ENCODE data around the gene TAMM41.

The TAMM41 gene

DNA sequence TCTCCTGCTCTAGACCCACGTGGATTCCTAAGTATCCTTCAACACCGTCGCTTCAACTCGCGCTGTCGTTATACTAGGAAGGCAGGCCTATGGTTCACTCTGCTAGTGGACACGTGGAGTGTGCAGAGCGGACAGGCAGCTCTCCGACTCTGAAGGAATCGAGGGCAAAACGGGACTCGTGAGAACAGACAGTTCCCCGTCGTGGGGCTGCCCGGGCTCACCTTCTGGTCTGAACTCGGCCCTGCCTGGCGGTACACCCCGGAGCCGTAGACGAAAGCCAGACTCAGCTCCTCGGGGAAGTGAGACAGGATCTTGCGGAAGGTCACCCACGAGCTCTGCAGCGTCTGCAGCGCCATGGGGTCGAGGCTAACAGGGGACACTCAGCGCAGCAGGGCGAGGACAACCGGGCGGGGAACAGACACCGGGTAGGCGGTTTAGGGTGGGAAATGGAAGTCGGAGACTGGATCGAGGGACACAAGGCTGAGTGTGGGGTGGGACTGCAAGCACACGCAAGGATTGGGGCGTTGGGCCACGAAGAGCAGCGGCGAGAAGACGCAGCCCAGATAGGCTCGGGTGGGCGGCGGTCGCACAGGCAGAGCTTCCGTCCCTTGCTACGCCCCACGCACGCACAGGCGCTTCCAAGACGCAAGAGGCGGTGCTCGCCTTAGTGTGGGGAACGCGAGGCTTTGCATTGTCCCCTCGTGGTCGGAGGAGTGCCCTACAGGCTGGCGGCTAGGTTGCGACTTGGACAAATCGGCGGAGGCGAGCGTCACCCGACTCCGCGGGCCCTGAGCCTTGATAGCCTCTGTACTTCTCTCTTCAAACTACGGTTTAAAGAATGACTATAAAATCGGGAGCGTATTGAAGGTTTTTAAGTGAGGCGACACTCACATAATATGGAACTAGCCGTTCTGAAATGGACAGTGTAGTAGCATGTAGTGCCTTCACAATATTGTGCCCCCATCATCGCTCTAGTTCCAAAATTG lies at the start of gene TAMM41 (continued):
- TF ChIP-seq MZF1 (tag by site-specific recombination; IDR thresholded peaks at IDR 0.05; ENCODE audit: borderline replicate concordance) (no peak; the same call in 1 of the 2 replicates), ZSCAN16 (tag by site-specific recombination; IDR thresholded peaks at IDR 0.05) (0 out of 2 replicates have a peak, but pooled peaks have one; percentile 17), ZNF701 (tag by site-specific recombination; IDR thresholded peaks at IDR 0.05) (no peak), SP7 (tag by site-specific recombination; IDR thresholded peaks at IDR 0.05) (peak; percentile 82), ZNF791 (tag by site-specific recombination; IDR thresholded peaks at IDR 0.05) (no peak), ZBTB7A (tag by site-specific recombination; IDR thresholded peaks at IDR 0.05; ENCODE audit: low read depth) (peak; percentile 90), SETDB1 (IDR thresholded peaks at IDR 0.05; ENCODE audit: insufficient read length, low read length) (no peak), ZNF311 (tag by site-specific recombination; IDR thresholded peaks at IDR 0.05; ENCODE audit: borderline replicate concordance) (no peak), ZNF830 (tag by site-specific recombination; IDR thresholded peaks at IDR 0.05; ENCODE audit: low read depth) (no peak), ZNF707 (tag by site-specific recombination; IDR thresholded peaks at IDR 0.05) (no peak; the same call in 1 of the 2 replicates), ZNF48 (tag by site-specific recombination; IDR thresholded peaks at IDR 0.05) (no peak), ZNF473 (tag by site-specific recombination; IDR thresholded peaks at IDR 0.05) (no peak), ZNF777 (tag by site-specific recombination; IDR thresholded peaks at IDR 0.05; ENCODE audit: borderline replicate concordance) (peak; percentile 82; the same call in 1 of the 2 replicates), ZNF266 (tag by site-specific recombination; IDR thresholded peaks at IDR 0.05; ENCODE audit: low read depth) (no peak), YY2 (tag by site-specific recombination; IDR thresholded peaks at IDR 0.05) (peak; percentile 67), OVOL3 (tag by site-specific recombination; IDR thresholded peaks at IDR 0.05) (0 out of 2 replicates have a peak, but pooled peaks have one; percentile 17), ZNF350 (tag by site-specific recombination; IDR thresholded peaks at IDR 0.05) (no peak), ZNF302 (tag by site-specific recombination; IDR thresholded peaks at IDR 0.05; ENCODE audit: low read depth) (no peak), ZNF354C (tag by site-specific recombination; IDR thresholded peaks at IDR 0.05; ENCODE audit: borderline replicate concordance, low read depth) (no peak), KLF9 (tag by site-specific recombination; IDR thresholded peaks at IDR 0.05; ENCODE audit: low read depth) (peak; percentile 94), KLF10 (tag by site-specific recombination; IDR thresholded peaks at IDR 0.05) (peak; percentile 38; the same call in 1 of the 2 replicates), ZNF514 (tag by site-specific recombination; IDR thresholded peaks at IDR 0.05) (no peak), HOXC10 (CRISPR knock-in tag; IDR thresholded peaks at IDR 0.05) (no peak), ZNF837 (tag by site-specific recombination; IDR thresholded peaks at IDR 0.05) (peak; percentile 53; the same call in 1 of the 2 replicates)
- TF ChIP-seq, protein P1, sequence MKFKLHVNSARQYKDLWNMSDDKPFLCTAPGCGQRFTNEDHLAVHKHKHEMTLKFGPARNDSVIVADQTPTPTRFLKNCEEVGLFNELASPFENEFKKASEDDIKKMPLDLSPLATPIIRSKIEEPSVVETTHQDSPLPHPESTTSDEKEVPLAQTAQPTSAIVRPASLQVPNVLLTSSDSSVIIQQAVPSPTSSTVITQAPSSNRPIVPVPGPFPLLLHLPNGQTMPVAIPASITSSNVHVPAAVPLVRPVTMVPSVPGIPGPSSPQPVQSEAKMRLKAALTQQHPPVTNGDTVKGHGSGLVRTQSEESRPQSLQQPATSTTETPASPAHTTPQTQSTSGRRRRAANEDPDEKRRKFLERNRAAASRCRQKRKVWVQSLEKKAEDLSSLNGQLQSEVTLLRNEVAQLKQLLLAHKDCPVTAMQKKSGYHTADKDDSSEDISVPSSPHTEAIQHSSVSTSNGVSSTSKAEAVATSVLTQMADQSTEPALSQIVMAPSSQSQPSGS (tag by site-specific recombination; IDR thresholded peaks at IDR 0.05; ENCODE audit: low read depth), result no peak
- TF ChIP-seq, protein P2, sequence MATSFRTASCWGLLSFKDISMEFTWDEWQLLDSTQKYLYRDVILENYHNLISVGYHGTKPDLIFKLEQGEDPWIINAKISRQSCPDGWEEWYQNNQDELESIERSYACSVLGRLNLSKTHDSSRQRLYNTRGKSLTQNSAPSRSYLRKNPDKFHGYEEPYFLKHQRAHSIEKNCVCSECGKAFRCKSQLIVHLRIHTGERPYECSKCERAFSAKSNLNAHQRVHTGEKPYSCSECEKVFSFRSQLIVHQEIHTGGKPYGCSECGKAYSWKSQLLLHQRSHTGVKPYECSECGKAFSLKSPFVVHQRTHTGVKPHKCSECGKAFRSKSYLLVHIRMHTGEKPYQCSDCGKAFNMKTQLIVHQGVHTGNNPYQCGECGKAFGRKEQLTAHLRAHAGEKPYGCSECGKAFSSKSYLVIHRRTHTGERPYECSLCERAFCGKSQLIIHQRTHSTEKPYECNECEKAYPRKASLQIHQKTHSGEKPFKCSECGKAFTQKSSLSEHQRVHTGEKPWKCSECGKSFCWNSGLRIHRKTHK (tag by site-specific recombination; IDR thresholded peaks at IDR 0.05), result no peak
- TF ChIP-seq, protein P3, sequence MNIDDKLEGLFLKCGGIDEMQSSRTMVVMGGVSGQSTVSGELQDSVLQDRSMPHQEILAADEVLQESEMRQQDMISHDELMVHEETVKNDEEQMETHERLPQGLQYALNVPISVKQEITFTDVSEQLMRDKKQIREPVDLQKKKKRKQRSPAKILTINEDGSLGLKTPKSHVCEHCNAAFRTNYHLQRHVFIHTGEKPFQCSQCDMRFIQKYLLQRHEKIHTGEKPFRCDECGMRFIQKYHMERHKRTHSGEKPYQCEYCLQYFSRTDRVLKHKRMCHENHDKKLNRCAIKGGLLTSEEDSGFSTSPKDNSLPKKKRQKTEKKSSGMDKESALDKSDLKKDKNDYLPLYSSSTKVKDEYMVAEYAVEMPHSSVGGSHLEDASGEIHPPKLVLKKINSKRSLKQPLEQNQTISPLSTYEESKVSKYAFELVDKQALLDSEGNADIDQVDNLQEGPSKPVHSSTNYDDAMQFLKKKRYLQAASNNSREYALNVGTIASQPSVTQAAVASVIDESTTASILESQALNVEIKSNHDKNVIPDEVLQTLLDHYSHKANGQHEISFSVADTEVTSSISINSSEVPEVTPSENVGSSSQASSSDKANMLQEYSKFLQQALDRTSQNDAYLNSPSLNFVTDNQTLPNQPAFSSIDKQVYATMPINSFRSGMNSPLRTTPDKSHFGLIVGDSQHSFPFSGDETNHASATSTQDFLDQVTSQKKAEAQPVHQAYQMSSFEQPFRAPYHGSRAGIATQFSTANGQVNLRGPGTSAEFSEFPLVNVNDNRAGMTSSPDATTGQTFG (tag by site-specific recombination; IDR thresholded peaks at IDR 0.05; ENCODE audit: borderline replicate concordance), result no peak
- TF ChIP-seq, protein P4, sequence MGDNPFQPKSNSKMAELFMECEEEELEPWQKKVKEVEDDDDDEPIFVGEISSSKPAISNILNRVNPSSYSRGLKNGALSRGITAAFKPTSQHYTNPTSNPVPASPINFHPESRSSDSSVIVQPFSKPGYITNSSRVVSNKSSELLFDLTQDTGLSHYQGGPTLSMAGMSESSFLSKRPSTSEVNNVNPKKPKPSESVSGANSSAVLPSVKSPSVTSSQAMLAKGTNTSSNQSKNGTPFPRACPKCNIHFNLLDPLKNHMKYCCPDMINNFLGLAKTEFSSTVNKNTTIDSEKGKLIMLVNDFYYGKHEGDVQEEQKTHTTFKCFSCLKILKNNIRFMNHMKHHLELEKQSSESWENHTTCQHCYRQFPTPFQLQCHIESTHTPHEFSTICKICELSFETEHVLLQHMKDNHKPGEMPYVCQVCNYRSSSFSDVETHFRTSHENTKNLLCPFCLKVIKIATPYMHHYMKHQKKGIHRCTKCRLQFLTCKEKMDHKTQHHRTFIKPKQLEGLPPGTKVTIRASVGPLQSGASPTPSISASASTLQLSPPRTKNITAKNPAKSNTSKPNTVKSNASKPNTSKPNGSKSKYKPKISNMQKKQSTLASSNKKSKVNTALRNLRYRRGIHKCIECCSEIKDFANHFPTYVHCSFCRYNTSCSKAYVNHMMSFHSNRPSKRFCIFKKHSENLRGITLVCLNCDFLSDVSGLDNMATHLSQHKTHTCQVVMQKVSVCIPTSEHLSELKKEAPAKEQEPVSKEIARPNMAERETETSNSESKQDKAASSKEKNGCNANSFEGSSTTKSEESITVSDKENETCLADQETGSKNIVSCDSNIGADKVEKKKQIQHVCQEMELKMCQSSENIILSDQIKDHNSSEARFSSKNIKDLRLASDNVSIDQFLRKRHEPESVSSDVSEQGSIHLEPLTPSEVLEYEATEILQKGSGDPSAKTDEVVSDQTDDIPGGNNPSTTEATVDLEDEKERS (tag by site-specific recombination; IDR thresholded peaks at IDR 0.05), result peak; percentile 39; the same call in 1 of the 2 replicates
- TF ChIP-seq, protein P5, sequence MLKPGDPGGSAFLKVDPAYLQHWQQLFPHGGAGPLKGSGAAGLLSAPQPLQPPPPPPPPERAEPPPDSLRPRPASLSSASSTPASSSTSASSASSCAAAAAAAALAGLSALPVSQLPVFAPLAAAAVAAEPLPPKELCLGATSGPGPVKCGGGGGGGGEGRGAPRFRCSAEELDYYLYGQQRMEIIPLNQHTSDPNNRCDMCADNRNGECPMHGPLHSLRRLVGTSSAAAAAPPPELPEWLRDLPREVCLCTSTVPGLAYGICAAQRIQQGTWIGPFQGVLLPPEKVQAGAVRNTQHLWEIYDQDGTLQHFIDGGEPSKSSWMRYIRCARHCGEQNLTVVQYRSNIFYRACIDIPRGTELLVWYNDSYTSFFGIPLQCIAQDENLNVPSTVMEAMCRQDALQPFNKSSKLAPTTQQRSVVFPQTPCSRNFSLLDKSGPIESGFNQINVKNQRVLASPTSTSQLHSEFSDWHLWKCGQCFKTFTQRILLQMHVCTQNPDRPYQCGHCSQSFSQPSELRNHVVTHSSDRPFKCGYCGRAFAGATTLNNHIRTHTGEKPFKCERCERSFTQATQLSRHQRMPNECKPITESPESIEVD (tag by site-specific recombination; IDR thresholded peaks at IDR 0.05), result no peak

All from HEK293 (cell line).